ENCODE measurements around the gene TLL2. TPM values are rescaled to one million over a fixed set of nuclear protein-coding genes. Genes with fewer than 3 reads are reported as not detected.
"Not testable (repeated sequence)": the region's sequence is repeated elsewhere in the genome, so short reads cannot be mapped to it uniquely, and the experiment has no call there.

Gene TLL2
- polyA plus RNA-seq (2012; ENCODE audit: low read depth, missing spikeins) = 0.89 TPM

GRCh38 chr10:96513698-96514561 lies at the start of gene TLL2:
TSS of gene TLL2 (minus strand) at chr10:96513926. CDS start at chr10:96513685, 241 bp downstream.
- TF ChIP-seq PAX5 (IDR thresholded peaks at IDR 0.05; ENCODE audit: insufficient read depth, low read length, severe bottlenecking) = no peak
- TF ChIP-seq POLR2AphosphoS5 (IDR thresholded peaks at IDR 0.05; ENCODE audit: low read depth, low read length) = no peak
- no peak for TF ChIP-seq TAF1 (IDR thresholded peaks at IDR 0.05; ENCODE audit: low read depth, low read length)
- no peak for TF ChIP-seq SPI1 (IDR thresholded peaks at IDR 0.05; ENCODE audit: low read depth, low read length)
- no peak for TF ChIP-seq POU2F2 (IDR thresholded peaks at IDR 0.05; ENCODE audit: low read depth, low read length)
- no peak for TF ChIP-seq POLR2A (IDR thresholded peaks at IDR 0.05; ENCODE audit: low read depth, low read length)
- FAIRE-seq (peak; percentile 87), DNase-seq (ENCODE audit: insufficient read length, low spot score) (peak; percentile 78)

GRCh38 chr10:96560966-96561887 lies 47.5 kb upstream of the TLL2 start:
- TF ChIP-seq POLR2A (IDR thresholded peaks at IDR 0.05; ENCODE audit: low read depth, low read length) (no peak), SPI1 (IDR thresholded peaks at IDR 0.05; ENCODE audit: low read depth, low read length) (no peak), PAX5 (IDR thresholded peaks at IDR 0.05; ENCODE audit: insufficient read depth, low read length, severe bottlenecking) (no peak), TAF1 (IDR thresholded peaks at IDR 0.05; ENCODE audit: low read depth, low read length) (no peak), POU2F2 (IDR thresholded peaks at IDR 0.05; ENCODE audit: low read depth, low read length) (no peak), POLR2AphosphoS5 (IDR thresholded peaks at IDR 0.05; ENCODE audit: low read depth, low read length) (no peak)
- DNase-seq (ENCODE audit: insufficient read length, low spot score) (no peak), FAIRE-seq (peak; percentile 51)

GRCh38 chr10:96560489-96560888 lies 46.8 kb upstream of the TLL2 start:
- no peak for DNase-seq (ENCODE audit: insufficient read length, low spot score)
- FAIRE-seq = no peak
- no peak for TF ChIP-seq POLR2A (IDR thresholded peaks at IDR 0.05; ENCODE audit: low read depth, low read length)
- TF ChIP-seq SPI1 (IDR thresholded peaks at IDR 0.05; ENCODE audit: low read depth, low read length) = no peak
- no peak for TF ChIP-seq POU2F2 (IDR thresholded peaks at IDR 0.05; ENCODE audit: low read depth, low read length)
- no peak for TF ChIP-seq POLR2AphosphoS5 (IDR thresholded peaks at IDR 0.05; ENCODE audit: low read depth, low read length)
- no peak for TF ChIP-seq PAX5 (IDR thresholded peaks at IDR 0.05; ENCODE audit: insufficient read depth, low read length, severe bottlenecking)
- TF ChIP-seq TAF1 (IDR thresholded peaks at IDR 0.05; ENCODE audit: low read depth, low read length) = no peak

GRCh38 chr10:96556003-96556402 lies 42.3 kb upstream of the TLL2 start:
- DNase-seq (ENCODE audit: insufficient read length, low spot score) = no peak
- FAIRE-seq = no peak
- TF ChIP-seq POLR2AphosphoS5 (IDR thresholded peaks at IDR 0.05; ENCODE audit: low read depth, low read length) (no peak), PAX5 (IDR thresholded peaks at IDR 0.05; ENCODE audit: insufficient read depth, low read length, severe bottlenecking) (no peak), TAF1 (IDR thresholded peaks at IDR 0.05; ENCODE audit: low read depth, low read length) (no peak), POLR2A (IDR thresholded peaks at IDR 0.05; ENCODE audit: low read depth, low read length) (no peak)

GRCh38 chr10:96555330-96555729 lies 41.6 kb upstream of the TLL2 start:
- TF ChIP-seq POU2F2 (IDR thresholded peaks at IDR 0.05; ENCODE audit: low read depth, low read length) (no peak), TAF1 (IDR thresholded peaks at IDR 0.05; ENCODE audit: low read depth, low read length) (no peak), POLR2AphosphoS5 (IDR thresholded peaks at IDR 0.05; ENCODE audit: low read depth, low read length) (no peak), PAX5 (IDR thresholded peaks at IDR 0.05; ENCODE audit: insufficient read depth, low read length, severe bottlenecking) (no peak), POLR2A (IDR thresholded peaks at IDR 0.05; ENCODE audit: low read depth, low read length) (no peak), SPI1 (IDR thresholded peaks at IDR 0.05; ENCODE audit: low read depth, low read length) (no peak)
- DNase-seq (ENCODE audit: insufficient read length, low spot score) (no peak), FAIRE-seq (no peak)

- FAIRE-seq = no peak
- no peak for TF ChIP-seq POLR2AphosphoS5 (IDR thresholded peaks at IDR 0.05; ENCODE audit: low read depth, low read length)
- TF ChIP-seq PAX5 (IDR thresholded peaks at IDR 0.05; ENCODE audit: insufficient read depth, low read length, severe bottlenecking) = no peak
- no peak for TF ChIP-seq POLR2A (IDR thresholded peaks at IDR 0.05; ENCODE audit: low read depth, low read length)
- no peak for TF ChIP-seq SPI1 (IDR thresholded peaks at IDR 0.05; ENCODE audit: low read depth, low read length)
- no peak for TF ChIP-seq TAF1 (IDR thresholded peaks at IDR 0.05; ENCODE audit: low read depth, low read length)
- no peak for TF ChIP-seq POU2F2 (IDR thresholded peaks at IDR 0.05; ENCODE audit: low read depth, low read length)
- no peak for DNase-seq (ENCODE audit: insufficient read length, low spot score)
Measured at GRCh38 chr10:96548589-96548988, 34.9 kb upstream of the TLL2 start.

GRCh38 chr10:96545558-96545957 lies 31.8 kb upstream of the TLL2 start:
- not testable (repeated sequence) for FAIRE-seq; DNase-seq (ENCODE audit: insufficient read length, low spot score)

GRCh38 chr10:96541921-96542320 lies 28.2 kb upstream of the TLL2 start:
- DNase-seq (ENCODE audit: insufficient read length, low spot score) (no peak), FAIRE-seq (no peak)
- TF ChIP-seq POU2F2 (IDR thresholded peaks at IDR 0.05; ENCODE audit: low read depth, low read length) (no peak), POLR2A (IDR thresholded peaks at IDR 0.05; ENCODE audit: low read depth, low read length) (no peak), SPI1 (IDR thresholded peaks at IDR 0.05; ENCODE audit: low read depth, low read length) (no peak), TAF1 (IDR thresholded peaks at IDR 0.05; ENCODE audit: low read depth, low read length) (no peak), POLR2AphosphoS5 (IDR thresholded peaks at IDR 0.05; ENCODE audit: low read depth, low read length) (no peak), PAX5 (IDR thresholded peaks at IDR 0.05; ENCODE audit: insufficient read depth, low read length, severe bottlenecking) (no peak)

GRCh38 chr10:96540240-96540639 lies 26.5 kb upstream of the TLL2 start:
- DNase-seq (ENCODE audit: insufficient read length, low spot score) (no peak), FAIRE-seq (no peak)
- no peak for TF ChIP-seq POLR2A (IDR thresholded peaks at IDR 0.05; ENCODE audit: low read depth, low read length)
